ENCODE results near the gene ATOH8.

Gene ATOH8

GRCh38 chr2:85744741-85745601 is 8.8 kb upstream of the ATOH8 start:
- DNase-seq (ENCODE audit: low spot score): no peak
- CTCF ChIA-PET: interaction anchor here (0.5 to 0.9 kb wide), 2 partner anchors 60 to 69 kb away, joined by 4 to 7 read pairs; no protein-coding TSS in a partner anchor
- TF ChIP-seq, protein P1, sequence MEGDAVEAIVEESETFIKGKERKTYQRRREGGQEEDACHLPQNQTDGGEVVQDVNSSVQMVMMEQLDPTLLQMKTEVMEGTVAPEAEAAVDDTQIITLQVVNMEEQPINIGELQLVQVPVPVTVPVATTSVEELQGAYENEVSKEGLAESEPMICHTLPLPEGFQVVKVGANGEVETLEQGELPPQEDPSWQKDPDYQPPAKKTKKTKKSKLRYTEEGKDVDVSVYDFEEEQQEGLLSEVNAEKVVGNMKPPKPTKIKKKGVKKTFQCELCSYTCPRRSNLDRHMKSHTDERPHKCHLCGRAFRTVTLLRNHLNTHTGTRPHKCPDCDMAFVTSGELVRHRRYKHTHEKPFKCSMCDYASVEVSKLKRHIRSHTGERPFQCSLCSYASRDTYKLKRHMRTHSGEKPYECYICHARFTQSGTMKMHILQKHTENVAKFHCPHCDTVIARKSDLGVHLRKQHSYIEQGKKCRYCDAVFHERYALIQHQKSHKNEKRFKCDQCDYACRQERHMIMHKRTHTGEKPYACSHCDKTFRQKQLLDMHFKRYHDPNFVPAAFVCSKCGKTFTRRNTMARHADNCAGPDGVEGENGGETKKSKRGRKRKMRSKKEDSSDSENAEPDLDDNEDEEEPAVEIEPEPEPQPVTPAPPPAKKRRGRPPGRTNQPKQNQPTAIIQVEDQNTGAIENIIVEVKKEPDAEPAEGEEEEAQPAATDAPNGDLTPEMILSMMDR (conservative IDR thresholded peaks at IDR 0.05; ENCODE audit: low read depth): no peak
- no peak overlapping the region for H3K27ac ChIP-seq
- POLR2A ChIA-PET (ENCODE audit: low non-redundant PET): interaction anchor here (0.6 kb wide), 2 partner anchors 51 to 128 kb away, joined by 3 to 4 read pairs; no protein-coding TSS in a partner anchor

- no peak for DNase-seq (ENCODE audit: low spot score)
- TF ChIP-seq, protein P1 (conservative IDR thresholded peaks at IDR 0.05; ENCODE audit: low read depth): no peak
- CTCF ChIA-PET: interaction anchor here (0.9 kb wide), 1 partner anchor 68 kb away, joined by 7 read pairs; no protein-coding TSS in a partner anchor
- no peak overlapping the region for H3K27ac ChIP-seq
- POLR2A ChIA-PET (ENCODE audit: low non-redundant PET): no interaction called here
These were observed 8.2 kb upstream of the ATOH8 start for GRCh38 chr2:85745619-85746018.

DNA sequence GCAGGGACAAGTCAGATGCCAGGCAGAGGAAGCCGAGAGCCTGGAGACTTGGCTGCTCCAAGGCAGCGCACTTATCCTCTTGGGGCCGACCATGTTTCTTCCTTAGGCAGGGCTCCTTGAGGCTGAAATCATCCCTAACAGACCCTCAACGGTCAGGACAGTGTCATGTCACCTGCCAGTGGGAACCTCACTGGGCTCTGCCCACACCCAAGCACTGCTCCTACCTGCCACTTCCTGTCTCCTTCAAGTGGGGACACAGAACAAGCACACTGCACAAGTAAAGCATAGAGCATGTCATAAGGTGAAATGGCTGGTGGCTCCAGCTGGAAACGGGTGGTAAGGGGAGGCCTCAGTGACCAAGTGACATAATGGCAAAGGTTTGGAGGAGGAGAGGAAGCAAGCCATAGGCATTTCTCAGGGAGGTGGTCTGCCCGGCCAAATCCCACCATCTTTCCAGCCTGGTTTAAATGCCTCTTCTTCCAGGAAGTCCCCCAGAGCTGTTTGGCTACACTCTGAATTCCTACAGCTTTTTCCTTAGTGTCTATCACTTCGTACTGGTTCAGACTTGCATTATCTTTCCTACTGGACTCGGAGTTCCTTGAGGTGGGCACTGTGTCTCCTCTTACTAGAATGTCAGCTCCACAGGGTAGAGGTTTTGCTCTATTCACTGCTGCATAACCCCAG is 7.3 kb upstream of the ATOH8 start:
- ChIA-PET POLR2A (ENCODE audit: low non-redundant PET) (no interaction called here), CTCF (interaction anchor here (0.5 to 1.5 kb wide), 5 partner anchors 18 to 170 kb away, joined by 3 to 7 read pairs (median 4); no protein-coding TSS in a partner anchor)
- TF ChIP-seq, protein P1 (conservative IDR thresholded peaks at IDR 0.05; ENCODE audit: low read depth): no peak
- DNase-seq (ENCODE audit: low spot score): no peak
- H3K27ac ChIP-seq: no peak overlapping the region

GRCh38 chr2:85747441-85747840 is 6.3 kb upstream of the ATOH8 start:
- DNase-seq (ENCODE audit: low spot score): no peak
- TF ChIP-seq, protein P1 (conservative IDR thresholded peaks at IDR 0.05; ENCODE audit: low read depth): no peak
- H3K27ac ChIP-seq: no peak overlapping the region
- ChIA-PET CTCF (interaction anchor here (1.5 kb wide), 1 partner anchor 18 kb away, joined by 7 read pairs; no protein-coding TSS in a partner anchor), POLR2A (ENCODE audit: low non-redundant PET) (no interaction called here)

DNA sequence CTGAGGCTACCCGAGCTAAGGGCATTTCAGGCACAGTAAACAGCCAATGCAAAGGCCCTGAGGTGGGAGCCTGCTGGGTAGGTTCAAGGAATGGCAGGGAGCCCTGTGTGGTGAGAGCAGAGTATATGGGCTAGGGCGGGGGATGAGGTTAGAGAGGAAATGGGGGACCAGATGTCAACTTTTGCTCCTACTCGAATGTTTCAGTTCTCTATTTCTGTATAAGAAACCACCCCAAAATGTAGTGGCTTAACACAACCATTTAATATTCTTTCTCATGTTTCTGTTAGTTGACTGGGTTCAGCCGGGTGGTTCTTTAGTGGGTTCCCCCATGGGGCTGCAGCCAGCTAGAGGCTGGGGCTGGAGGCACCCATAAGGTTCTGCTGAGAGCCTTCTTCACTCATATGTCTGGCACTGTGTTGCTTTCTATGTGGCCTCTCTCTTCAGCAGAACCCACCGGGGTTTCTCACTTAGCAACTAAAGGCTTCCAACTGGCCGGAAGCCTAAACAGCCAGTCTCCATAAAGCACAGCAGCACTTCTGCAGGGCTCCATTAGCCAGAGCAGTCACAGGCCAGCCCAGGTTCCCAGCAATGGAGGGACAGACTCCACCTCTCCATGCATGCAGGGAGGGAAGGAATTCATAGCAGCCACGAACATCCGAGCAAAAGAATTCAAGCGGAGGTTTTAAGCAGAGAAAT is 5.6 kb upstream of the ATOH8 start:
- CTCF ChIA-PET: interaction anchor here (1.5 to 5.5 kb wide), 2 partner anchors 19 to 67 kb away, joined by 7 to 40 read pairs; no protein-coding TSS in a partner anchor
- TF ChIP-seq, protein P1 (conservative IDR thresholded peaks at IDR 0.05; ENCODE audit: low read depth): no peak
- POLR2A ChIA-PET (ENCODE audit: low non-redundant PET): no interaction called here
- no peak for DNase-seq (ENCODE audit: low spot score)
- no peak overlapping the region for H3K27ac ChIP-seq
